Lung (tissue), 12 donors: ENCODE data around the gene TMEM17. TPM values are rescaled to one million over a fixed set of nuclear protein-coding genes. Genes with fewer than 3 reads are reported as not detected.
"Not testable (repeated sequence)": the region's sequence is repeated elsewhere in the genome, so short reads cannot be mapped to it uniquely, and the experiment has no call there.

Source experiments
- ATAC-seq: fragments of 200-7000 bp; cut with Tn5 transposase; one replicate; pipeline ENCODE4 v1.9.1; 2020; ENCODE audit warnings: moderate number of reproducible peaks; ENCODE audit not compliant: insufficient read depth, low FRiP score
- DNase-seq, 3 donors: peaks; one replicate each; pipeline ENCODE4 v3.0.0-alpha.2; 2013 to 2017
- H3K27ac ChIP-seq, 2 donors: one replicate each; pipeline ENCODE4 v1.5.1; 2013; ENCODE audit warnings: mild to moderate bottlenecking in 2 of 2, moderate library complexity in 2 of 2, control low read depth in 1 of 2, inconsistent platforms in 1 of 2, low read depth in 1 of 2, low read length in 1 of 2
- H3K27me3 ChIP-seq, 3 donors: one replicate each; pipeline ENCODE4 v1.5.1; 2013; ENCODE audit warnings: low read length in 2 of 3; ENCODE audit not compliant: control insufficient read depth in 3 of 3, insufficient read depth in 3 of 3
- H3K36me3 ChIP-seq, 4 donors: one replicate each; pipeline ENCODE4 v1.5.1; 2013; ENCODE audit warnings: low read length in 4 of 4, mild to moderate bottlenecking in 1 of 4, moderate library complexity in 1 of 4; ENCODE audit not compliant: control insufficient read depth in 4 of 4, insufficient read depth in 4 of 4
- H3K4me1 ChIP-seq, 5 donors: one replicate each; pipeline ENCODE4 v1.5.1; 2013; ENCODE audit warnings: low read length in 5 of 5, mild to moderate bottlenecking in 2 of 5, moderate library complexity in 1 of 5; ENCODE audit not compliant: control insufficient read depth in 5 of 5, insufficient read depth in 5 of 5
- H3K4me3 ChIP-seq: one replicate; pipeline ENCODE4 v1.5.1; 2013; ENCODE audit warnings: mild to moderate bottlenecking, control low read depth, moderate library complexity
- H3K9ac ChIP-seq, 2 donors: one replicate each; pipeline ENCODE4 v1.5.1; 2013; ENCODE audit warnings: low read length in 2 of 2, control low read depth in 1 of 2; ENCODE audit not compliant: insufficient read depth in 1 of 2
- H3K9me3 ChIP-seq, 4 donors: one replicate each; pipeline ENCODE4 v1.5.1; 2013; ENCODE audit warnings: low read length in 3 of 4, mild to moderate bottlenecking in 1 of 4, moderate library complexity in 1 of 4; ENCODE audit not compliant: control insufficient read depth in 4 of 4, insufficient read depth in 3 of 4
- WGBS, 2 donors: extraction: QIAGEN DNeasy Blood & Tissue Kit; methylation state at CpG; one replicate each; pipeline ENCODE4 v1.1.7; 2013; 5-methylcytosine and 5-hydroxymethylcytosine counted together
- polyA plus RNA-seq, 2 donors: library from polyadenylated mRNA; stranded (reverse); fragments of 200-250 nt; gene quantifications; one replicate each; pipeline ENCODE4 v1.2.1, GENCODE V29; 2013
- total RNA-seq, 2 donors: library from RNA; depleted of rRNA in 1 of 2; stranded (reverse); fragments of >200 nt in 1 of 2; gene quantifications; one replicate each; pipeline ENCODE4 v1.2.1, GENCODE V29; 2014 to 2021
- TF ChIP-seq, protein P1 (sequence below): IDR thresholded peaks from 2 replicates; pipeline ENCODE4 v1.5.1; 2012; ENCODE audit warnings: mild to moderate bottlenecking; ENCODE audit errors: control extremely low read depth, extremely low read depth
- donor health status: control.
- donor health status: control.
- donor health status: Bipolar disorder and iron deficiency.
- donor health status: healthy.
- donor health status: DM: yes; HTN: yes; CAD: no.

TMEM17 gene
- total and polyA plus RNA-seq, 4 donors, result 1.6 to 3.9 (median 2.7) TPM

DNA sequence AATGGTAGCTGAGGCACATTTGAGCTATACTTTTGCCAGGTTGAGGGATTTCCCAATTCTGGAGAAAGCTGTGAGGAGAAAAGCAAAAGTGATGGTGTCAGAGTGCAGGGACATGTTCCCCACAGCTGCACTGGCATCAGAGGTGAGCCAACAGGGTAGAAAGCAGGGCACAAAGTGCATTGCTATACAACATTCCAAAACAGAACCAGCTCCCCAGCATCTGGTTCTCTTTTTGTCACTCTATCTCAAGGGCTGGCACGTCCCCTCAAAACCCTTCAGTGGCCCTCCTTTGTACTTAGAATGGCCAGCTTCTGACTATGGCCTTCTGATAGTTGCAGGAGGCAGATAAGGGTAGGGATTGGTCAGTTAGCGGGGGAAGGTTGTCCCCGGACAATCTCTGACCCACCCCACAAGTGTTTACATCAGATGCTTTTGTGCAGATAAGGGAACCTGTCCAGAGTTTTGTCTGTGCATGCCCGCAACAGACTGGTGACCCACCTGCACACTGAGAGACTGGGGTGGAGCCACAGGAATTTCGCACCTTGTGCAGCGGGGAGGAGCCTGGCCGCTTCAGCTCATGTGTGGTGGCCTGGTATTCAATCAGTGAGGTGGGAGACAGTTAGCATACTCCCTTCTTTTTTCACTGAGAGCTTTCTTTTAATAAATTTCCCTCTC lies 31.0 kb upstream of the TMEM17 start:
- no peak for ATAC-seq
- Histone ChIP-seq H3K9ac (no peak overlapping the region), H3K4me1 (peaks cover 0 to 11% (median 0%) of the 10 kb centered on the region in 5 donors), H3K27ac (no peak overlapping the region), H3K9me3 (peaks cover 0 to 5% (median 2%) of the 10 kb centered on the region in 4 donors), H3K36me3 (no peaks in the 10 kb centered on the region), H3K27me3 (no peaks in the 10 kb centered on the region), H3K4me3 (no peak overlapping the region)
- TF ChIP-seq, protein P1, sequence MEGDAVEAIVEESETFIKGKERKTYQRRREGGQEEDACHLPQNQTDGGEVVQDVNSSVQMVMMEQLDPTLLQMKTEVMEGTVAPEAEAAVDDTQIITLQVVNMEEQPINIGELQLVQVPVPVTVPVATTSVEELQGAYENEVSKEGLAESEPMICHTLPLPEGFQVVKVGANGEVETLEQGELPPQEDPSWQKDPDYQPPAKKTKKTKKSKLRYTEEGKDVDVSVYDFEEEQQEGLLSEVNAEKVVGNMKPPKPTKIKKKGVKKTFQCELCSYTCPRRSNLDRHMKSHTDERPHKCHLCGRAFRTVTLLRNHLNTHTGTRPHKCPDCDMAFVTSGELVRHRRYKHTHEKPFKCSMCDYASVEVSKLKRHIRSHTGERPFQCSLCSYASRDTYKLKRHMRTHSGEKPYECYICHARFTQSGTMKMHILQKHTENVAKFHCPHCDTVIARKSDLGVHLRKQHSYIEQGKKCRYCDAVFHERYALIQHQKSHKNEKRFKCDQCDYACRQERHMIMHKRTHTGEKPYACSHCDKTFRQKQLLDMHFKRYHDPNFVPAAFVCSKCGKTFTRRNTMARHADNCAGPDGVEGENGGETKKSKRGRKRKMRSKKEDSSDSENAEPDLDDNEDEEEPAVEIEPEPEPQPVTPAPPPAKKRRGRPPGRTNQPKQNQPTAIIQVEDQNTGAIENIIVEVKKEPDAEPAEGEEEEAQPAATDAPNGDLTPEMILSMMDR, result no peak
- WGBS, 2 donors, result 82 to 93% methylated on average over 7 of the region's 7 CpGs
- no peak for DNase-seq

DNA sequence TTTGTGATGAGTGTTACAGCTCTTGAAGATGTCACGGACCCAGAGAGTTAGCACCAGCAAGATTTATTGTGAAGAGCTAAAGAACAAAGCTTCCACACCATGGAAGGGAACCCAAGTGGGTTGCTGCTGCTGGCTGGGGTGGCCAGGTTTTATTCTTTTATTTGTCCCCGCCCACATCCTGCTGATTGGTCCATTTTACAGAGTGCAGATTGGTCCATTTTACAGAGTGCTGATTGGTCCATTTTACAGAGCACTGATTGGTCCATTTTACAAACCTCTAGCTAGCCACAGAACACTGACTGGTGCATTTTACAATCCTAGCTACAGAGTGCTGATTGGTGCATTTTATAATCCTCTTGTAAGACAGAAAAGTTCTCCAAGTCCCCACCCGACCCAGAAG lies 29.5 kb upstream of the TMEM17 start:
- H3K4me1 ChIP-seq, H3K27ac ChIP-seq, ATAC-seq, DNase-seq, H3K36me3 ChIP-seq, H3K27me3 ChIP-seq, H3K4me3 ChIP-seq, H3K9me3 ChIP-seq, H3K9ac ChIP-seq: not testable (repeated sequence)
- 82 to 84% methylated on average over 3 of the region's 3 CpGs for WGBS, 2 donors

DNA sequence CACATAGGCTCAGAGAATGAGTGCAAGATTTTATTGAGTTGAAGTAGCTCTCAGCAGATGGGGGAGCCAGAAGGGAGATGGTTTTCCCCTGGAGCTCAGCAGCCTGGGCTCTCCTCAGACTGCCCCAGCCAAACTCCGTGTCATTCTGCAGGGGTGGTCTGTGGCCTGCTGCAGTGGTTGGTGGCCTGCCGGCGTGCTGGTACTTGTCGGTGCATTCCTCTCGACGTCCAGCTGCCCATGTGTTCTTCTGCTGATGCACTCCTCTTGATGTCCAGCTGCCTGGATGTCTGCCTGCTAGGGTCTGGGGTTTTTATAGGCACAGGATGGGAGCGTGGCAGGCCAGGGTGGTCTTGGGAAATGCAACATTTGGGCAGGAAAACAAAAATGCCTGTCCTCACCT lies 25.6 kb upstream of the TMEM17 start:
- no peak overlapping the region for H3K4me3 ChIP-seq
- 92 to 93% methylated on average over 7 of the region's 7 CpGs for WGBS, 2 donors
- no peaks in the 10 kb centered on the region for H3K27me3 ChIP-seq
- H3K9me3 ChIP-seq, result peaks cover 0 to 8% (median 2%) of the 10 kb centered on the region in 4 donors
- ATAC-seq, result no peak
- peaks cover 0 to 21% (median 1%) of the 10 kb centered on the region in 5 donors for H3K4me1 ChIP-seq
- H3K27ac ChIP-seq, result no peak overlapping the region
- no peaks in the 10 kb centered on the region for H3K36me3 ChIP-seq
- DNase-seq, result no peak
- TF ChIP-seq, protein P1, result no peak
- H3K9ac ChIP-seq, result no peak overlapping the region

DNA sequence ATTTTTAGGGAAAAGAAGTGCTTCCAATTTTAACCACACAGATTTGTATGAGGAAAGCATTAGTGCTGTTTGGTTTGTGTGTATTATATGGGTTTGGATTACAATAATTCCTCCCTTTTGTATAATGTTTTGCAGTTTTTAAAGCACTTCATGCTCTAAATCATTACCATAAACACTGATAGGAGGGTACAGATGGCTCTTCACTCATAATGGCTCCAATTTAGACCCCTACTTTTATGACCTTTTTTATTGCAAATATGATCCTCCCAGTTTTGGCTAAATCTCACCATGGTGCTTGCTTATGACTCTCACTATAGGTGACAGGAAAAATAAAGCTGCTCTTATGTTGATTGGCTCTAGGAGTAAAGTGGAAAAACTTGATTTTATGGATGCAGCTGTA lies 23.8 kb upstream of the TMEM17 start:
- DNase-seq (no peak), ATAC-seq (no peak)
- no peak overlapping the region for H3K9ac ChIP-seq
- TF ChIP-seq, protein P1, result no peak
- H3K4me3 ChIP-seq, result no peak overlapping the region
- peaks cover 0 to 4% (median 2%) of the 10 kb centered on the region in 4 donors for H3K9me3 ChIP-seq
- H3K27ac ChIP-seq, result no peak overlapping the region
- no peaks in the 10 kb centered on the region for H3K27me3 ChIP-seq
- no peaks in the 10 kb centered on the region for H3K36me3 ChIP-seq
- peaks cover 0 to 29% (median 1%) of the 10 kb centered on the region in 5 donors for H3K4me1 ChIP-seq
